ENCODE results near the gene SLC25A5.

Gene SLC25A5

GRCh38 chrX:119512146-119512800, 44.0 kb downstream of the SLC25A5 start:
- peak; percentile 18 for DNase-seq

GRCh38 chrX:119516157-119516702, 48.0 kb downstream of the SLC25A5 start:
- DNase-seq = peak; percentile 74

- DNase-seq = no peak
Measured at GRCh38 chrX:119518371-119518770, 50.1 kb downstream of the SLC25A5 start.

All from CD4-positive, alpha-beta T cell treated with Interleukin-17A for 1 hour (primary cell).